Panc1 (cell line): Measurements from ENCODE around the gene NECAP2. TPM values are rescaled to one million over a fixed set of nuclear protein-coding genes. Genes with fewer than 3 reads are reported as not detected.

Source experiments
- ATAC-seq: fragments of 200-7000 bp; cut with Tn5 transposase; 2 replicates; pipeline ENCODE4 v1.9.1; 2020; ENCODE audit warnings: mild to moderate bottlenecking, moderate library complexity
- Bru-seq: library from RNA; stranded (reverse); fragments of 400-500 nt; gene quantifications from one replicate; lab custom pipeline; 2021; lab: Mats Ljungman, UMichigan
- BruChase-seq, 2 experiments: library from RNA; stranded (reverse); fragments of 400-500 nt; gene quantifications; one replicate each; lab custom pipeline; 2021; lab: Mats Ljungman, UMichigan
- BruUV-seq: library from RNA; stranded (reverse); fragments of 400-500 nt; replicated peaks from 2 replicates; lab custom pipeline; 2021; lab: Mats Ljungman, UMichigan
- CTCF ChIA-PET: fragments of 300-600 bp; sonication (Branson Sonifier 250); formaldehyde crosslinking; loops from one replicate; lab custom pipeline; 2022; ENCODE audit warnings: antibody characterized with exemption; lab: Charles Lee
- POLR2A ChIA-PET: fragments of 300-600 bp; sonication (Branson Sonifier 250); formaldehyde crosslinking; loops from one replicate; lab custom pipeline; 2022; ENCODE audit warnings: antibody characterized with exemption; lab: Charles Lee
- DNase-seq: peaks from one replicate; pipeline ENCODE4 v3.0.0-alpha.2; 2010; ENCODE audit warnings: low read depth, low spot score
- H3K27ac ChIP-seq: 2 replicates; pipeline ENCODE4 v1.5.1; 2011; ENCODE audit warnings: mild to moderate bottlenecking, low read length, inconsistent platforms
- H3K27me3 ChIP-seq: fragments of 200-500 bp; sonication (Bioruptor generic); 2 replicates; pipeline ENCODE4 v1.6.0; 2014; ENCODE audit warnings: low read length, inconsistent platforms; ENCODE audit not compliant: control insufficient read depth, insufficient read depth
- H3K36me3 ChIP-seq: fragments of 200-500 bp; sonication (Bioruptor generic); 2 replicates; pipeline ENCODE4 v1.5.1; 2014; ENCODE audit warnings: inconsistent platforms, mild to moderate bottlenecking, low read length, moderate library complexity; ENCODE audit not compliant: control insufficient read depth, insufficient read depth
- H3K4me1 ChIP-seq: 2 replicates; pipeline ENCODE4 v1.5.1; 2011; ENCODE audit warnings: inconsistent platforms, mild to moderate bottlenecking, low read length, moderate library complexity; ENCODE audit not compliant: control insufficient read depth, insufficient read depth
- H3K4me3 ChIP-seq, 2 experiments: 2 replicates each; pipeline ENCODE4 v1.5.1; 2011 to 2012; ENCODE audit warnings: low read depth in 2 of 2, low read length in 2 of 2, mild to moderate bottlenecking in 2 of 2, inconsistent platforms in 1 of 2, moderate library complexity in 1 of 2
- H3K9me3 ChIP-seq: fragments of 200-500 bp; sonication (Bioruptor generic); 2 replicates; pipeline ENCODE4 v1.5.1; 2014; ENCODE audit warnings: low read depth, mild to moderate bottlenecking, inconsistent platforms, low read length, moderate library complexity; ENCODE audit not compliant: control insufficient read depth, insufficient read depth
- CTCF ChIP-seq: fragments of 450-650 bp; IDR thresholded peaks from 2 replicates; pipeline ENCODE4 v1.5.1; 2017; ENCODE audit warnings: mild to moderate bottlenecking
- POLR2AphosphoS5 ChIP-seq: IDR thresholded peaks from 2 replicates; pipeline ENCODE4 v1.6.1; 2012; ENCODE audit warnings: mild to moderate bottlenecking, low read depth, low read length, moderate library complexity
- SIN3A ChIP-seq: IDR thresholded peaks from 2 replicates; pipeline ENCODE4 v1.6.1; 2012; ENCODE audit warnings: low read depth, mild to moderate bottlenecking, low read length, moderate library complexity, borderline replicate concordance; ENCODE audit not compliant: insufficient read depth
- TCF7L2 ChIP-seq: IDR thresholded peaks from 2 replicates; pipeline ENCODE4 v1.6.1; 2011; ENCODE audit warnings: mild to moderate bottlenecking, low read depth, low read length, inconsistent platforms
- in situ Hi-C: cut with HindIII; loops from 2 replicates; pipeline ENCODE4 v1.10.0; 2016; ENCODE audit warnings: low sequenced_read_pairs, low pct_unique_long_range_greater_than_20kb
- intact Hi-C: fragments of 100-400 bp; cut with micrococcal nuclease; formaldehyde crosslinking; loops from one replicate; pipeline ENCODE4 v1.10.0; 2022; ENCODE audit not compliant: unreplicated experiment
- long read RNA-seq: library from polyadenylated mRNA; unstranded; transcript quantifications from one replicate; pipeline ENCODE4 v2.0.0, GENCODE V29; 2021; ENCODE audit not compliant: unreplicated experiment
- polyA plus RNA-seq: library from polyadenylated mRNA; unstranded; fragments of >200 nt; gene quantifications from one replicate; pipeline ENCODE4 v1.2.1, GENCODE V29; 2012; ENCODE audit warnings: missing spikeins; ENCODE audit not compliant: insufficient read length
- total RNA-seq: library from RNA; stranded (reverse); gene quantifications from one replicate; pipeline ENCODE4 v1.2.1, GENCODE V29; 2021; ENCODE audit not compliant: unreplicated experiment
- TF ChIP-seq, protein P1 (sequence below), 2 experiments: IDR thresholded peaks; 2 replicates each; pipeline ENCODE4 v1.6.1; 2011 to 2012; ENCODE audit warnings: low read depth in 2 of 2, control low read depth in 1 of 2, low read length in 1 of 2, mild to moderate bottlenecking in 1 of 2, moderate library complexity in 1 of 2; ENCODE audit not compliant: insufficient read depth in 1 of 2

NECAP2 gene, protein sequence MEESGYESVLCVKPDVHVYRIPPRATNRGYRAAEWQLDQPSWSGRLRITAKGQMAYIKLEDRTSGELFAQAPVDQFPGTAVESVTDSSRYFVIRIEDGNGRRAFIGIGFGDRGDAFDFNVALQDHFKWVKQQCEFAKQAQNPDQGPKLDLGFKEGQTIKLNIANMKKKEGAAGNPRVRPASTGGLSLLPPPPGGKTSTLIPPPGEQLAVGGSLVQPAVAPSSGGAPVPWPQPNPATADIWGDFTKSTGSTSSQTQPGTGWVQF
- 56.8 TPM for total RNA-seq
- 73.4 TPM for polyA plus RNA-seq
- Bru-seq, nascent RNA: percentile 71 among the genes with signal in this experiment
- percentile 76 among the genes with signal in this experiment for BruChase-seq, experiment 1, labeled RNA remaining after a 2-hour chase
- percentile 82 among the genes with signal in this experiment for BruChase-seq, experiment 2, labeled RNA remaining after a 6-hour chase
- long read RNA-seq, full-length matches to known transcripts: 74 of 137 reads
- long read RNA-seq, partial matches to known transcripts: 61 of 137 reads
- long read RNA-seq, other reads (novel, unspliced or antisense): 2 of 137 reads

DNA sequence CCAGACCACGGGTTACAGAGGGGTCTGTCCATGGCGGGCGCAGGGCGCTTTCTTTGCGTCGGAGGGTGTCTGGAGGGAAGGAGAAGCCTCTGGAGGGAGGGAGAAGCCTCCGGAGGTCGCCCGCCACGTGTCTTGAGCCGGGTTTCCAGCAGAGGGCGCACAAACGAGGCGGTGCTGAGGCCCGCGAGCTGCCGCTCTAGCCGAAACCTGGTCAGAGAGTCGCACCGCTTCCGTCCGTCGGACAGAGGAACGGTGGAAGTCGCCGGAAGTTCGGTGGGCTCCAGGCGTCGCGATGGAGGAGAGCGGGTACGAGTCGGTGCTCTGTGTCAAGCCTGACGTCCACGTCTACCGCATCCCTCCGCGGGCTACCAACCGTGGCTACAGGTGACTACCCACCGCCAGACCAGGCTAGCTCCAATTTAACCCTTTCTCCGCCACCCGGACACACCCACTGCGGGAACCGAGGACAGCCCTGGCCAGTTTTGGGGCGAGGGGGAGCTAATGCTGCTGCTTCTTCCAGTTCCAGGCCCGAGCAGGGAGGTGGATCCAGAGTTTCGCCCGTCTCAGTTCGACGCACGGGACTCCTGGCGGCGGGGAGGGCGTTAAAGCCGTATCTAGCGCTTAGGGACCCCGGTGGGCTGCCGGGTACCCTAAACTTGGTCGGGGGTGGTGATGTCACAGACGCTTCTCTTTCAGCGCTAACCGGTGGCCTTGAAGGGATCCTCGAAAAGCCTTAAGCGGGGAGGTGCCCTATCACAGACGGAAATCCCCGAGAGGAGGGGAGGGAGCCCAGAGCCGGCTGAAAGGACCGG lies at the start of gene NECAP2:
Gene NECAP2 (plus strand): TSS at position 255 of the 812 bp plus-strand sequence. CDS start 38 bp downstream, at position 293.
- intact Hi-C loops: no loop called here
- ChIA-PET CTCF (no interaction called here), POLR2A (interaction anchor here (0.7 to 0.9 kb wide), 2 partner anchors 16 to 30 kb away, joined by 3 to 10 read pairs; no protein-coding TSS in a partner anchor)
- TF ChIP-seq, protein P1, sequence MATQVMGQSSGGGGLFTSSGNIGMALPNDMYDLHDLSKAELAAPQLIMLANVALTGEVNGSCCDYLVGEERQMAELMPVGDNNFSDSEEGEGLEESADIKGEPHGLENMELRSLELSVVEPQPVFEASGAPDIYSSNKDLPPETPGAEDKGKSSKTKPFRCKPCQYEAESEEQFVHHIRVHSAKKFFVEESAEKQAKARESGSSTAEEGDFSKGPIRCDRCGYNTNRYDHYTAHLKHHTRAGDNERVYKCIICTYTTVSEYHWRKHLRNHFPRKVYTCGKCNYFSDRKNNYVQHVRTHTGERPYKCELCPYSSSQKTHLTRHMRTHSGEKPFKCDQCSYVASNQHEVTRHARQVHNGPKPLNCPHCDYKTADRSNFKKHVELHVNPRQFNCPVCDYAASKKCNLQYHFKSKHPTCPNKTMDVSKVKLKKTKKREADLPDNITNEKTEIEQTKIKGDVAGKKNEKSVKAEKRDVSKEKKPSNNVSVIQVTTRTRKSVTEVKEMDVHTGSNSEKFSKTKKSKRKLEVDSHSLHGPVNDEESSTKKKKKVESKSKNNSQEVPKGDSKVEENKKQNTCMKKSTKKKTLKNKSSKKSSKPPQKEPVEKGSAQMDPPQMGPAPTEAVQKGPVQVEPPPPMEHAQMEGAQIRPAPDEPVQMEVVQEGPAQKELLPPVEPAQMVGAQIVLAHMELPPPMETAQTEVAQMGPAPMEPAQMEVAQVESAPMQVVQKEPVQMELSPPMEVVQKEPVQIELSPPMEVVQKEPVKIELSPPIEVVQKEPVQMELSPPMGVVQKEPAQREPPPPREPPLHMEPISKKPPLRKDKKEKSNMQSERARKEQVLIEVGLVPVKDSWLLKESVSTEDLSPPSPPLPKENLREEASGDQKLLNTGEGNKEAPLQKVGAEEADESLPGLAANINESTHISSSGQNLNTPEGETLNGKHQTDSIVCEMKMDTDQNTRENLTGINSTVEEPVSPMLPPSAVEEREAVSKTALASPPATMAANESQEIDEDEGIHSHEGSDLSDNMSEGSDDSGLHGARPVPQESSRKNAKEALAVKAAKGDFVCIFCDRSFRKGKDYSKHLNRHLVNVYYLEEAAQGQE (IDR thresholded peaks at IDR 0.05; ENCODE audit: insufficient read depth in 1 of 2, low read depth in 2 of 2, low read length in 1 of 2): peak in 1 of 2 experiments; percentile 71; a peak in 1 of 4 replicates
- TF ChIP-seq POLR2AphosphoS5: peak; percentile 95
- peak; percentile 97 for TF ChIP-seq CTCF
- TF ChIP-seq TCF7L2: no peak
- TF ChIP-seq SIN3A: peak; percentile 98; the same call in 1 of the 2 replicates
- H3K4me1 ChIP-seq: no peaks in the 10 kb centered on the region
- ATAC-seq (peak; percentile 97), DNase-seq (peak; percentile 82)
- peak within 1 kb of the TSS; percentile 84 to 94 for H3K4me3 ChIP-seq
- H3K27me3 ChIP-seq: no peaks in the 10 kb centered on the region
- no peaks in the 10 kb centered on the region; the same call in 1 of the 2 replicates for H3K36me3 ChIP-seq
- H3K9me3 ChIP-seq: no peaks in the 10 kb centered on the region
- in situ Hi-C loops: no loop called here
- H3K27ac ChIP-seq: peak within 1 kb of the TSS; percentile 89
- BruUV-seq: no TSS peak

GRCh38 chr1:16391411-16391810 lies 49.1 kb upstream of the NECAP2 start:
- ATAC-seq (no peak), DNase-seq (no peak)
- H3K36me3 ChIP-seq: no peaks in the 10 kb centered on the region
- intact Hi-C loops: no loop called here
- no peaks in the 10 kb centered on the region for H3K27me3 ChIP-seq
- no TSS peak for BruUV-seq
- no peak for TF ChIP-seq SIN3A
- no peak for TF ChIP-seq POLR2AphosphoS5
- TF ChIP-seq, protein P1 (IDR thresholded peaks at IDR 0.05; ENCODE audit: insufficient read depth in 1 of 2, low read depth in 2 of 2, low read length in 1 of 2): no peak
- TF ChIP-seq TCF7L2: no peak
- no peak for TF ChIP-seq CTCF
- CTCF ChIA-PET: no interaction called here
- in situ Hi-C loops: no loop called here
- POLR2A ChIA-PET: interaction anchor here (0.8 kb wide), 1 partner anchor 13 kb away, joined by 3 read pairs; no protein-coding TSS in a partner anchor
- H3K27ac ChIP-seq: peak overlapping the region; percentile 44
- H3K4me1 ChIP-seq: peaks cover 59% of the 10 kb centered on the region
- no peak overlapping the region for H3K4me3 ChIP-seq
- no peaks in the 10 kb centered on the region for H3K9me3 ChIP-seq
